GM18520 (cell line): ENCODE measurements around the gene ATAD2B.

Experiments used
- ATAC-seq: cut with Tn5 transposase; IDR thresholded peaks from one replicate; pipeline ENCODE4 v1.9.1; 2021; ENCODE audit not compliant: unreplicated experiment

ATAD2B gene

GRCh38 chr2:23915327-23915726 is 11.6 kb downstream of the ATAD2B start:
- no peak for ATAC-seq

GRCh38 chr2:23912054-23912453 is 14.9 kb downstream of the ATAD2B start:
- ATAC-seq, result no peak

- no peak for ATAC-seq
These were observed 21.8 kb downstream of the ATAD2B start for GRCh38 chr2:23905155-23905554.

GRCh38 chr2:23904692-23905091 is 22.2 kb downstream of the ATAD2B start:
- ATAC-seq, result no peak

- no peak for ATAC-seq
These were observed 22.7 kb downstream of the ATAD2B start for GRCh38 chr2:23904215-23904614.

GRCh38 chr2:23903034-23903433 is 23.9 kb downstream of the ATAD2B start:
- no peak for ATAC-seq

- ATAC-seq, result no peak
These were observed 24.7 kb downstream of the ATAD2B start for GRCh38 chr2:23901966-23902846.

- no peak for ATAC-seq
These were observed 26.2 kb downstream of the ATAD2B start for GRCh38 chr2:23900541-23901322.

GRCh38 chr2:23900133-23900532 is 26.8 kb downstream of the ATAD2B start:
- no peak for ATAC-seq

- ATAC-seq, result no peak
These were observed 55.7 kb downstream of the ATAD2B start for GRCh38 chr2:23871206-23871605.

- no peak for ATAC-seq
These were observed 59.5 kb downstream of the ATAD2B start for GRCh38 chr2:23867449-23867848.

GRCh38 chr2:23862716-23863426 is 64.1 kb downstream of the ATAD2B start:
- no peak for ATAC-seq

- ATAC-seq, result no peak
These were observed 65.0 kb downstream of the ATAD2B start for GRCh38 chr2:23861952-23862351.

GRCh38 chr2:23859983-23860382 is 66.9 kb downstream of the ATAD2B start:
- no peak for ATAC-seq

- no peak for ATAC-seq
These were observed 67.7 kb downstream of the ATAD2B start for GRCh38 chr2:23859234-23859633.

GRCh38 chr2:23850564-23851256 is 76.2 kb downstream of the ATAD2B start:
- ATAC-seq, result peak; percentile 77

- ATAC-seq, result no peak
These were observed 82.0 kb downstream of the ATAD2B start for GRCh38 chr2:23844905-23845304.

GRCh38 chr2:23843051-23843976 is 83.6 kb downstream of the ATAD2B start:
- no peak for ATAC-seq

GRCh38 chr2:23839919-23840578 is 86.9 kb downstream of the ATAD2B start:
- ATAC-seq, result no peak
